RWPE1 (cell line): Measurements from ENCODE around the gene BTLA.
"Not testable (repeated sequence)": the region's sequence is repeated elsewhere in the genome, so short reads cannot be mapped to it uniquely, and the experiment has no call there.

ENCODE experiments used
- CTCF ChIA-PET: fragments of 350-600 bp; sonication (Branson Sonifier 250); formaldehyde crosslinking; extraction: SDS; loops from one replicate; lab custom pipeline; 2021; lab: Yijun Ruan, JAX
- POLR2A ChIA-PET: fragments of 400-600 bp; formaldehyde crosslinking; extraction: SDS; loops from one replicate; lab custom pipeline; 2020; ENCODE audit warnings: antibody characterized with exemption; ENCODE audit not compliant: low non-redundant PET; lab: Yijun Ruan, JAX
- DNase-seq: peaks from one replicate; pipeline ENCODE4 v3.0.0; 2012; ENCODE audit warnings: low spot score
- H3K27ac ChIP-seq: fragments of 450-650 bp; 2 replicates; pipeline ENCODE4 v1.5.1; 2017
- CTCF ChIP-seq: fragments of 450-650 bp; conservative IDR thresholded peaks from 2 replicates; pipeline ENCODE4 v1.5.1; 2017; ENCODE audit warnings: low read depth, mild to moderate bottlenecking

BTLA gene

DNA sequence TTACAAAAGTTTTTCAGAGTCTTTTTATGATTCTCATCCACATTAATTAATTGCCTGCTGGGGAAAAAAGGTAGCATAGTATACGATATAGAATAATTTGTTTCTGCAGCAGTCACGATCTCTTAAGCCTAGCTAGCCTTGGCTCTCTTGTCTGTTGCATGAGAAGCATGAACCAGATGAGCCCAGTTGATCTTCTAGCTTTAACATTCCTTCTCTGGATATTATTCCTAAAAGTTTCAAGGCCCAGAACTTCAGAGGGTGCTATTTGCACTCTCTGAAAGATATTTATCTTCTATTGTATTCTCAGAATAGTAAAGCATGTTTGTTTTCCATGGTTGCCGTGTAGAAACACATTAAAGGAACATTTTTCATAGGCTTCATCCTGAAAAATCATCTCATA is 69.3 kb downstream of the BTLA start:
- DNase-seq, result no peak
- CTCF ChIA-PET, result no interaction called here
- POLR2A ChIA-PET, result no interaction called here
- no peak overlapping the region for H3K27ac ChIP-seq
- TF ChIP-seq CTCF, result no peak

DNA sequence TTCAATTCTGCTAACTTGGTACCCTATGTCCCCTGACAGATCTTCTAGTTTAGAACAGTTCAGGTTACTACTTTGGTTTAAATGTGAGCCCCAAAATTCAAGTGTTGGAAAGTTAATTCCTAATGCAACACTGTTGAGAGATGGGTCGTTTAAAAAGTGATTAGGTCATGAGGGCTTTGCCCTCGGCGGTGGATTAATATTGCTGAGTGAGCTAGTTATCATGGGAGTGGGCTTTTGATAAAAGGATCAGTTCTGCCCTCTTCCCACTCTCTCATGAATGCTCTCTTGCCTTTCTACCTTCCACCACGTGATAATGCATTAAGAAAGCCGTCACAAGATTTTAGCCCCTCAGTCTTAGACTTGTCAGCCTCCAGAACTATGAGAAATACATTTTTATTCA is 72.1 kb downstream of the BTLA start:
- no peak for TF ChIP-seq CTCF
- no peak overlapping the region for H3K27ac ChIP-seq
- no peak for DNase-seq
- ChIA-PET CTCF (interaction anchor here (0.6 to 0.9 kb wide), 2 partner anchors 34 to 186 kb away, joined by 3 to 8 read pairs; no protein-coding TSS in a partner anchor), POLR2A (no interaction called here)

DNA sequence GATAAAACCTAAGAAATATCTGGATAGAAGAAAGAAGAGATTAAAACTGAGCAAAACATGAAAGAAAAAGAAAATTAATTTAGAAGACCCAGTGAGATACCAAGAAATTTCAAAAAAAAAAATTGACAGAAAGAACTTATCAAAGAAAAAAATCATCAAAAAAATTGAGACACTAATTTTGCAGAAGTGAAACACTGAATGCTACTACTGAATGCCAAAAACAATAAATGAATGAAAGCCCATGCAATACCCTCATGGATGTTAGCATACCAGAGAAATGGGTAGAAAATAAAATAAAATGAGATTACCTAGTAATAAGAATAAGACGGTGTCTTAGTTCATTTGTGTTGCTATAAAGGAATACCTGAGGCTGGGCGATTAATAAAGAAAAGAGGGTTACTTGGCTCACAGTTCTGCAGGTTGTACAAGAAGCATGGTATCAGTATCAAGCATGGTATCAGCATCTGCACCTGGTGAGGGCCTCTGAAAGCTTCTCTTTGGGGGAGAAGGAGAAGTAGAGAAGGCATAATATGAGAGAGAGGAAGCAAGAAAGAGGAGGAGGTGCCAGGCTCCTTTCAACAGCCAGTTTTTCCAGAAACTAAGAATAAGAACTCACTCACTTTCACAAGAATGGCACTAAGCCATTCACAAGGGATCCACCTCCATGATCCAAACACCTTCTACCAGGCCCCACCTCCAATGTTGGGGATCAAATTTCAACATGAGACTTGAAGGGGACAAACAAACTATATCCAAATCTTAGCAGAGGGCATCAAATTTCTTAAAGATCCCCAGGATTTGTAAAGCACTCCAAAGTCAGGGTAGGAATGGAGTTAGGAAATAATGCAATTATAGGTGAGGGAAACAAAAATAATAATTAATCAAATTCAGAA is 73.2 kb downstream of the BTLA start:
- ChIA-PET POLR2A (no interaction called here), CTCF (interaction anchor here (0.7 kb wide), 1 partner anchor 149 kb away, joined by 3 read pairs; no protein-coding TSS in a partner anchor)
- no peak for TF ChIP-seq CTCF
- H3K27ac ChIP-seq, result no peak overlapping the region
- no peak for DNase-seq

GRCh38 chr3:112425382-112425781 is 73.9 kb downstream of the BTLA start:
- CTCF ChIA-PET, result no interaction called here
- POLR2A ChIA-PET, result no interaction called here
- no peak overlapping the region for H3K27ac ChIP-seq
- DNase-seq, result no peak
- TF ChIP-seq CTCF, result no peak

DNA sequence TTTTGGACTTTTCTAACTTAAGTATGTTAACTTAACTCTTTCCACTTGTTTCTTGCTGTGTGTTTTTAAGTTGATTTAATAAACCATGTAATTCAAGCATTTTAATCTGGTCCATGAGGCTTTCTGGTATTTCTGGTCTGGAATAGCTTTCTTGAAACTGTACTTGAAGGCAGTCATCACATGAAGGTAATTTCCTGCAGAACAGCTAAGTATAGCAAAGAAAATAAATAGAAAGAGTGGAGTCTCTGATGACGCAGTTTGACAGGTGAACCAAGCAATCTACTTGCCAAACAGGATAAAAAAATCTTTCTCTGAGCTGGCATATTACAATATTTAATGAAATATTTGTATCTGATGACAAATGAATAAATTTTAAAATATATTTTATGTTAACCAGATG is 74.9 kb downstream of the BTLA start:
- DNase-seq, result no peak
- ChIA-PET POLR2A (no interaction called here), CTCF (interaction anchor here (0.8 kb wide), 1 partner anchor 34 kb away, joined by 4 read pairs; no protein-coding TSS in a partner anchor)
- no peak overlapping the region for H3K27ac ChIP-seq
- TF ChIP-seq CTCF, result no peak

- H3K27ac ChIP-seq, CTCF ChIA-PET, POLR2A ChIA-PET, DNase-seq: not testable (repeated sequence)
Observed at GRCh38 chr3:112422921-112423320, 76.4 kb downstream of the BTLA start.

DNA sequence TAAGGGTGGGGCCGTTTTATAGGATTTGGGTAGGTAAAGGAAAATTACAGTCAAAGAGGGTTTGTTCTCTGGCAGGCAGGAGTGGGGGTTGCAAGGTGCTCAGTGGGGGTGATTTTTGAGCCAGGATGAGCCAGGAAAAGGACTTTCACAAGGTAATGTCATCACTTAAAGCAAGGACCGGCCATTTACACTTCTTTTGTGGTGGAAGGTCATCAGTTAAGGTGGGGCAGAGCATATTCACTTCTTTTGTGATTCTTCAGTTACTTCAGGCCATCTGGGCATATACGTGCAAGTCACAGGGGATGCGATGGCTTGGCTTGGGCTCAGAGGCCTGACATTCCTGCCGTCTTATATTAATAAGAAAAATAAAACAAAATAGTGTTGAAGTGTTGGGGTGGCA is 80.7 kb downstream of the BTLA start:
- CTCF ChIA-PET, result not testable (repeated sequence)

More for the DNA sequence above, 80.7 kb downstream of the BTLA start:
- DNase-seq, POLR2A ChIA-PET, H3K27ac ChIP-seq: not testable (repeated sequence)
